ENCODE results near the gene SLC16A11.

DNA sequence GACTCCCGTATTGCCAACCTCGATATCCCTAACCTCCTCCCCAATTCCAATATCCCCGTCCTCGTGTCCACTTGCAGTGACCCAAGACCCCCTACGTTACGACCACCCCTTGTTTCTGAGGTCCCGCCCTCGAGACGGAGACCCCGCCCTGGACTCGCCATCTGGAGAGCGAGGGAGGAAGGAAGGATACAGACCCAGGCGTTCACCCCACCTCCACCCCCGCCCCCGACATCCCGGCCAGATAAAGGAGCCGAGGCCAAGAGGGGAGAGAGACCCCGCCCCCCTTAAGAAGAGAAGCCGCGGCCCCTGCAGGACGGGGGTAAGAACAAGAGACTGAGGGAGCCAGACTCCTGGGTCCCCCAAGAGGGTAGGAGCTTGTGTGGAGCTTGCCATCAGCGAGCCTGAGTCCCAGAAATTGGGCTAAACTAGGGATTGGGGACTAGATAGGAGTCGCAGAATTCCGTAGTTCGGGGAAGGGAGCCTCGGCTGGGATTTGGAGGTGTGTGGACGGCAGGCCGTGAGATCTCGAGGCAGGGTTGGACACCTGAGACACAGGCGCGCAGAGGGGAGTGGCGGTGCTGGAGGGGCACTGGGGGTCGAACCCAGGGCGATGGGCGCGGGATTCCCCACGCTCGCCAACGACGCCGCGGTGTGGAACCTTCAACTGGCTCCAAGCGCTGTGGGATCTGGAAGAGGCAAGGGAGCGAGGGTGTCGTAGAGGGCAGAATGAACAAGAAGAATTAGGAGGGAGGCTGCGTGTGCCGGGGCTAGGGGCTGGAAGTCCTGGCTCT lies 20.9 kb downstream of the SLC16A11 start, which contains the start of gene BCL6B:
- no peak for TF ChIP-seq POLR2A (IDR thresholded peaks at IDR 0.05; ENCODE audit: low read length)
- TF ChIP-seq GATA1 (IDR thresholded peaks at IDR 0.05; ENCODE audit: low read depth, low read length): no peak

Measured in erythroblast (primary cell).